Body of pancreas (tissue), 4 donors: ENCODE results near the gene MFAP1. TPM values are rescaled to one million over a fixed set of nuclear protein-coding genes. Genes with fewer than 3 reads are reported as not detected.
A peak's percentile ranks its signal among the peaks of the same experiment; 100 is the strongest.

Experiments used
- ATAC-seq: fragments of 150-250 bp; one replicate; pipeline ENCODE4 v1.9.1; 2016
- DNase-seq, 4 donors: peaks; one replicate each; pipeline ENCODE4 v3.0.0-alpha.2; 2019
- H3K27ac ChIP-seq, 4 donors: fragments of 200-600 bp; sonication (generic); 1 replicate in 3 of 4; 2 replicates in 1 of 4; pipeline versions ENCODE4 v1.5.1 to v1.6.1; 2016 to 2019; ENCODE audit warnings: mild to moderate bottlenecking in 1 of 4, mixed read lengths in 1 of 4, moderate library complexity in 1 of 4
- H3K27me3 ChIP-seq, 2 donors: fragments of 200-600 bp; sonication (generic); one replicate each; pipeline ENCODE4 v1.6.0; 2016; ENCODE audit warnings: mild to moderate bottlenecking in 1 of 2
- H3K36me3 ChIP-seq, 2 donors: fragments of 200-600 bp; sonication (generic); replicated peaks in 1 of 2; 2 replicates each; pipeline ENCODE4 v1.5.1; 2016; ENCODE audit warnings: low read depth in 2 of 2; ENCODE audit not compliant: insufficient read depth in 1 of 2
- H3K4me1 ChIP-seq: fragments of 200-600 bp; sonication (generic); one replicate; pipeline ENCODE4 v1.6.0; 2016
- H3K4me3 ChIP-seq, 2 donors: fragments of 200-600 bp; sonication (generic); 1 replicate in 1 of 2; 2 replicates in 1 of 2; pipeline ENCODE4 v1.5.1; 2016 to 2019
- H3K9me3 ChIP-seq, 3 donors: fragments of 200-600 bp; sonication (generic); 1 replicate in 2 of 3; 2 replicates in 1 of 3; pipeline ENCODE4 v1.5.1; 2016
- POLR2A ChIP-seq, 3 donors: fragments of 450-650 bp; IDR thresholded peaks; one replicate each; pipeline ENCODE4 v1.6.1; 2016; ENCODE audit warnings: antibody characterized with exemption in 3 of 3, mild to moderate bottlenecking in 2 of 3
- WGBS, 2 donors: methylation state at CpG; one replicate each; pipeline ENCODE4 v1.1.5; 2017; 5-methylcytosine and 5-hydroxymethylcytosine counted together
- intact Hi-C: fragments of 100-400 bp; cut with DNase I; formaldehyde crosslinking; loops from one replicate; pipeline ENCODE4 v1.15.1; 2023
- total RNA-seq, 2 donors: library from RNA; depleted of rRNA; stranded (reverse); fragments of >200 nt; gene quantifications; one replicate each; pipeline ENCODE4 v1.1.0, GENCODE V29; 2016
- TF ChIP-seq, protein P1 (sequence below), 7 experiments: fragments of 450-650 bp in 4 of 7; fragments of 200-600 bp in 3 of 7; sonication (generic) in 3 of 7; IDR thresholded peaks; one replicate each; pipeline ENCODE4 v1.5.1; 2016 to 2019; ENCODE audit warnings: antibody characterized with exemption in 7 of 7

MFAP1 gene
- total RNA-seq, 2 donors from 2014 or later = 1.6 to 9.9 TPM

DNA sequence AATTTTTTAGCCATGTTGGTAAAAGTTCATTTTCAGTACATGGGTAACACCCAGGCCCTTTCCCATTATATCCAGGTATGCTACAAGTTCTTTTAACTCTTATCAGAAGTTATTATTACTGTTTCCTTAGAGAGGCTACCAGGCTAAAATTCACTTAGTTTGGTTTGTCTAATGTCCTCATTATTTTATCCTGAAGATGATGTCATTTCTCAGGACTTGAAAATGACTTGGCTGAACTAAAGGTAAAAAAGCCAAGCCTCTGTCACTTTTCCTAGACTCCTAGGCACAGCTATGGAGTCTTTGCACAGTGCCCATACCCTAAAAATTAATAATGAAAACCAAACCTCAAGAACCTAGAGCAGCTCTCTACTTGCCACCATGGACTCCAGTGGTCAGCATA lies 51.9 kb downstream of the MFAP1 start:
- Histone ChIP-seq H3K36me3 (peaks cover 5 to 28% of the 10 kb centered on the region in 2 donors), H3K4me1 (peaks cover 19% of the 10 kb centered on the region), H3K4me3 (no peak overlapping the region), H3K27me3 (no peaks in the 10 kb centered on the region), H3K9me3 (no peaks in the 10 kb centered on the region), H3K27ac (no peak overlapping the region)
- DNase-seq = no peak
- TF ChIP-seq POLR2A (IDR thresholded peaks at IDR 0.05) = no peak
- TF ChIP-seq, protein P1, sequence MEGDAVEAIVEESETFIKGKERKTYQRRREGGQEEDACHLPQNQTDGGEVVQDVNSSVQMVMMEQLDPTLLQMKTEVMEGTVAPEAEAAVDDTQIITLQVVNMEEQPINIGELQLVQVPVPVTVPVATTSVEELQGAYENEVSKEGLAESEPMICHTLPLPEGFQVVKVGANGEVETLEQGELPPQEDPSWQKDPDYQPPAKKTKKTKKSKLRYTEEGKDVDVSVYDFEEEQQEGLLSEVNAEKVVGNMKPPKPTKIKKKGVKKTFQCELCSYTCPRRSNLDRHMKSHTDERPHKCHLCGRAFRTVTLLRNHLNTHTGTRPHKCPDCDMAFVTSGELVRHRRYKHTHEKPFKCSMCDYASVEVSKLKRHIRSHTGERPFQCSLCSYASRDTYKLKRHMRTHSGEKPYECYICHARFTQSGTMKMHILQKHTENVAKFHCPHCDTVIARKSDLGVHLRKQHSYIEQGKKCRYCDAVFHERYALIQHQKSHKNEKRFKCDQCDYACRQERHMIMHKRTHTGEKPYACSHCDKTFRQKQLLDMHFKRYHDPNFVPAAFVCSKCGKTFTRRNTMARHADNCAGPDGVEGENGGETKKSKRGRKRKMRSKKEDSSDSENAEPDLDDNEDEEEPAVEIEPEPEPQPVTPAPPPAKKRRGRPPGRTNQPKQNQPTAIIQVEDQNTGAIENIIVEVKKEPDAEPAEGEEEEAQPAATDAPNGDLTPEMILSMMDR (IDR thresholded peaks at IDR 0.05) = no peak
- intact Hi-C loops = no loop called here
- ATAC-seq = no peak

- DNase-seq = no peak
- 75 to 92% methylated on average over 2 of the region's 2 CpGs for WGBS, 2 donors
- H3K36me3 ChIP-seq = peaks cover 8 to 35% of the 10 kb centered on the region in 2 donors
Observed at GRCh38 chr15:43771816-43772215, 52.7 kb downstream of the MFAP1 start.

GRCh38 chr15:43769584-43770228 lies 54.8 kb downstream of the MFAP1 start:
- Histone ChIP-seq H3K9me3 (no peaks in the 10 kb centered on the region), H3K27ac (no peak overlapping the region), H3K36me3 (peaks cover 16 to 54% of the 10 kb centered on the region in 2 donors), H3K27me3 (no peaks in the 10 kb centered on the region), H3K4me1 (no peaks in the 10 kb centered on the region), H3K4me3 (no peak overlapping the region)
- ATAC-seq = peak; percentile 67
- WGBS, 2 donors = 60 to 69% methylated on average over 5 of the region's 5 CpGs
- no peak for TF ChIP-seq POLR2A (IDR thresholded peaks at IDR 0.05)
- TF ChIP-seq, protein P1 (IDR thresholded peaks at IDR 0.05) = peak; percentile 47 to 71 (median 64)
- intact Hi-C loops = no loop called here
- DNase-seq = peak; percentile 55 to 72 (median 59)

More at GRCh38 chr15:43771816-43772215, 52.7 kb downstream of the MFAP1 start:
- ATAC-seq = no peak
- Histone ChIP-seq H3K27ac (no peak overlapping the region), H3K4me3 (no peak overlapping the region), H3K9me3 (no peaks in the 10 kb centered on the region), H3K27me3 (no peaks in the 10 kb centered on the region), H3K4me1 (peaks cover 16% of the 10 kb centered on the region)
- TF ChIP-seq, protein P1 (IDR thresholded peaks at IDR 0.05) = no peak
- TF ChIP-seq POLR2A (IDR thresholded peaks at IDR 0.05) = no peak
- intact Hi-C loops = no loop called here

DNA sequence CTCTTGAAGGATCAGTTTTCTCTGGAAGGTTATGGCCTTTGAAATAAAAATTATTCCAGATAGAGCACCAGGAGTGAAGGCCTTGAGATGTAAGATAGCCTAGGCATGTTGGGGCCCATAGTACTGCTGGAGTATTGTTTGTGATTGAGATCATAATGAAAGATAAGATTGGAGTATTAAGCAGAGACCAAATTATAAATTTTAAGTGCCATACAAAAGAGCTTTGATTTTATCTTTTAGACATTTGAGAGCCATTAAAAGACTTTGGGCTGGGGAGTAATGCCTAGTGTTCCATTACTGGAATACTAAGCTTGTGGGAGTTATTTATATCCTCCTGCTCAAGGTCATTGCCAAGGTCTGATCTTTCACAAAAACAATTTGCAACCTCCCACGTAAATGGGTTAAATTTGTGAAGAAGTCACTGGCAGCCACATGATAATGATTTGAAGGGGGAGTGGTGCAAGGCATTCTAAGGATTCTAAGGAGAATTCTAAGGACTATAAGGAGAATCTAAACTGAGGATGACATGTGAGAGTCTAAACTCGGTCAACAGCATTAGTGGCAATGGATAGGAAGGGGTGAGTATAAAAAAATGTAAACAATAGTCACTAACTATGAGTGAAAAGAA lies 60.6 kb downstream of the MFAP1 start:
- H3K4me1 ChIP-seq = peaks cover 11% of the 10 kb centered on the region
- 46 to 57% methylated on average over 2 of the region's 2 CpGs for WGBS, 2 donors
- intact Hi-C loops = no loop called here
- ATAC-seq = no peak
- no peak for TF ChIP-seq POLR2A (IDR thresholded peaks at IDR 0.05)
- TF ChIP-seq, protein P1 (IDR thresholded peaks at IDR 0.05) = no peak
- H3K27me3 ChIP-seq = no peaks in the 10 kb centered on the region
- no peak overlapping the region for H3K27ac ChIP-seq
- H3K36me3 ChIP-seq = peaks cover 21 to 42% of the 10 kb centered on the region in 2 donors
- no peak overlapping the region for H3K4me3 ChIP-seq
- no peaks in the 10 kb centered on the region for H3K9me3 ChIP-seq
- no peak for DNase-seq
